Epithelial cell of esophagus (primary cell): Measurements from ENCODE around the gene GYPE.
"Not testable (repeated sequence)": the region's sequence is repeated elsewhere in the genome, so short reads cannot be mapped to it uniquely, and the experiment has no call there.

Source experiments
- DNase-seq: peaks from one replicate; pipeline ENCODE4 v3.0.0; 2010; ENCODE audit warnings: low read depth
- H3K4me3 ChIP-seq: 2 replicates; pipeline ENCODE4 v1.5.1; 2011; ENCODE audit warnings: mild to moderate bottlenecking, low read length, control low read depth
- CTCF ChIP-seq: IDR thresholded peaks from 2 replicates; pipeline ENCODE4 v1.5.1; 2011; ENCODE audit warnings: low read depth, mild to moderate bottlenecking, low read length, control low read depth, inconsistent platforms; ENCODE audit not compliant: insufficient read depth; ENCODE audit errors: missing control alignments

The GYPE gene

GRCh38 chr4:143858456-143858855, 46.9 kb downstream of the GYPE start:
- no peak for TF ChIP-seq CTCF
- H3K4me3 ChIP-seq = no peak overlapping the region
- no peak for DNase-seq

GRCh38 chr4:143857391-143858336, 47.7 kb downstream of the GYPE start:
- DNase-seq = not testable (repeated sequence)

GRCh38 chr4:143856017-143856557, 49.3 kb downstream of the GYPE start:
- not testable (repeated sequence) for DNase-seq

More at GRCh38 chr4:143857391-143858336, 47.7 kb downstream of the GYPE start:
- H3K4me3 ChIP-seq = not testable (repeated sequence)

GRCh38 chr4:143854645-143855044, 50.7 kb downstream of the GYPE start:
- DNase-seq = not testable (repeated sequence)

More at GRCh38 chr4:143856017-143856557, 49.3 kb downstream of the GYPE start:
- H3K4me3 ChIP-seq = not testable (repeated sequence)

GRCh38 chr4:143849296-143849695, 56.1 kb downstream of the GYPE start:
- not testable (repeated sequence) for DNase-seq, H3K4me3 ChIP-seq

More at GRCh38 chr4:143854645-143855044, 50.7 kb downstream of the GYPE start:
- not testable (repeated sequence) for H3K4me3 ChIP-seq

GRCh38 chr4:143843506-143843832, 61.9 kb downstream of the GYPE start:
- H3K4me3 ChIP-seq, DNase-seq: not testable (repeated sequence)

GRCh38 chr4:143842624-143843505, 62.5 kb downstream of the GYPE start:
- DNase-seq, H3K4me3 ChIP-seq: not testable (repeated sequence)

- DNase-seq, H3K4me3 ChIP-seq: not testable (repeated sequence)
Measured at GRCh38 chr4:143839413-143839812, 65.9 kb downstream of the GYPE start.

- H3K4me3 ChIP-seq, DNase-seq: not testable (repeated sequence)
Measured at GRCh38 chr4:143834196-143834595, 71.2 kb downstream of the GYPE start.

GRCh38 chr4:143833676-143834075, 71.7 kb downstream of the GYPE start:
- H3K4me3 ChIP-seq, DNase-seq: not testable (repeated sequence)

GRCh38 chr4:143830576-143830975, 74.8 kb downstream of the GYPE start:
- DNase-seq, H3K4me3 ChIP-seq: not testable (repeated sequence)

- not testable (repeated sequence) for DNase-seq, H3K4me3 ChIP-seq
Measured at GRCh38 chr4:143829239-143829620, 76.1 kb downstream of the GYPE start.
